ENCODE results near the gene HIPK3. TPM values are rescaled to one million over a fixed set of nuclear protein-coding genes. Genes with fewer than 3 reads are reported as not detected.

Gene HIPK3
- polyA plus RNA-seq, 4 donors = 45.7 to 51.3 (median 48.5) TPM

DNA sequence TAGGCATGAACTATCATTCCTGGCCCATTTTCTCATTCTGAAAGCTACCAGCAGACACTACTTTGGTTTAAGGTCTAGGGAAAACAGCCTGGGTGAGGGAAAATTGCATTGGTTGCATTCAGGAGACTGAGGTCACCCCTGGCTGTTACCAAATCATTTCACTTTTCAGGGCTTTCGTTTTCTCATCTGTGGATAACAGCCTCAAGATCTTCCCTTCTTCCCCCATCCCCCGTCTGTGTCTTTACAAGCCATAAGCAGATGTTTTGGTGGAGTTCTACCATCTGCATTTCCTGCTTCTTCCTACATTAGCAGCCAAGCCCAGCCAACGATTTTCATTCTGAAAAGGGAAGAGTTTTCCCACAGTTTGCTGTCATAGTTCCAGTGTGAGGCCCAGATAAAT, 130.4 kb downstream of the HIPK3 start:
- no peak for DNase-seq (ENCODE audit: low read depth in 4 of 4, low spot score in 2 of 4)

DNA sequence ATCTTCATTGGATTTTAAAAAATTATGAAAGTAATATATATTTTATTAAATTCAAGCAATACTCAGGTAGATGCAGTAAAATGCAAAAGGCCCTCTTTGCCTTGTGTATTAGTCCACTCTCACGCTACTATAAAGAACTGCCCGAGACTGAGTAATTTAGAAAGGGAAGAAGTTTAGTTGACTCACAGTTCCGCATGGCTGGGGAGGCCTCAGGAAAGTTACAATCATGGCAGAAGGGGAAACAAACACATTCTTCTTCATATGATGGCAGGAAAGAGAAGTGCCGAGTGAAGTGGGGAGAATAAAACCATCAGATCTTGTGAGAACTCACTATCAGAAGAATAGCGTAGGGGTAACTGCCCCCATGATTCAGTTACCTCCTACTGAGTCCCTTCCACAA, 130.8 kb downstream of the HIPK3 start:
- no peak for DNase-seq (ENCODE audit: low read depth in 4 of 4, low spot score in 2 of 4)

DNA sequence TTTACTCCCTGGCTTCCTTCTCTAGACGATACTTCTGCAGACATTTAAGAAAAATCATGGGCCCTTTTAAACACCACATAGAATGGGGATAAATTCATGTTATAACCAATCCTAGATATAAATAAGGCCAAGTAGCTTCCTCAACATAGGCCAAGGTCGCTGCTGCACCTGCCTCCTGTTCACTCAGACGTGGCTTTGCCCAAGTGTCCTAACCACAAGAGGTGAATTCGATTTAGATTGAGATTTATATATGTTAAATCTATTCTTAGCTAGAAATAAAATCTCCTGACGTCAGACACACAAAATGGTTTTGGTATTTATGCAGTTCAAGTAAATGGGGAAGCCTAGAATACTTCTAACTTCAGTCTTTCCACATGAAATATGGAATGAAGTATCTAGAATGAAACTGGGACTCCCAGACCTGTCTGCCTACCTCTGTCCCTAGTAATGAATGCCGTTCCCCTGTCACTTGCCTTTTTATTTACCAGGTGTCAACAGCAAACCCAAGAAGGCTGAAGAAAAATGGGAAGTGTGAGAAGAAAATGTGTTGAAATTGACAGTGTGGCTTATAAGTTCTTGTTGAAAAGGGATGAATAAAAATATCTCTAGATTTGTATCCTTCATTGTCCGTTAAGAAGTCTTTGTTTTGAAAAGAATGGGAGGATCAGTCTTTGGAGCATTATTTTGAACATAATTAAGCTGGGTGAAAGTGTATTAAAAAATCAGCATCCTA, 131.8 kb downstream of the HIPK3 start:
- DNase-seq (ENCODE audit: low read depth in 4 of 4, low spot score in 2 of 4) = no peak

DNA sequence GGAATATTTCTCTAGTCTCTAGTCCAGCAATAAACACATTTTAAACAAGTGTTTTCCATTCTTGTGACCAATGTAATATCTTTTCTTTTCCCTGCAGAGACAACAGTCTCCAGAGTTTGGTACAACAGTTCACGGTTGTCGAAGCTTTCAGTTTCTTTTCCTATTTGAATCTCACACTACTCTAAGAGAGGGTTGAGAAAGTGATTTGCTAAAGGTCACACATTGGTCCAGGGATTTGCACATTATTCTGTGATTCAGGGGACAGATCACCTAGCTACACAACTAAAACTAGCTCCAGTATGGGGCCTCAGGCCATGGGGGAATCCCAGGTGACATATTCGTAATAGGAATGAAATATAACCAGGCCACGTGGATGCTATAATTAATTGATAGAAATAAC, 132.5 kb downstream of the HIPK3 start:
- no peak for DNase-seq (ENCODE audit: low read depth in 4 of 4, low spot score in 2 of 4)

DNA sequence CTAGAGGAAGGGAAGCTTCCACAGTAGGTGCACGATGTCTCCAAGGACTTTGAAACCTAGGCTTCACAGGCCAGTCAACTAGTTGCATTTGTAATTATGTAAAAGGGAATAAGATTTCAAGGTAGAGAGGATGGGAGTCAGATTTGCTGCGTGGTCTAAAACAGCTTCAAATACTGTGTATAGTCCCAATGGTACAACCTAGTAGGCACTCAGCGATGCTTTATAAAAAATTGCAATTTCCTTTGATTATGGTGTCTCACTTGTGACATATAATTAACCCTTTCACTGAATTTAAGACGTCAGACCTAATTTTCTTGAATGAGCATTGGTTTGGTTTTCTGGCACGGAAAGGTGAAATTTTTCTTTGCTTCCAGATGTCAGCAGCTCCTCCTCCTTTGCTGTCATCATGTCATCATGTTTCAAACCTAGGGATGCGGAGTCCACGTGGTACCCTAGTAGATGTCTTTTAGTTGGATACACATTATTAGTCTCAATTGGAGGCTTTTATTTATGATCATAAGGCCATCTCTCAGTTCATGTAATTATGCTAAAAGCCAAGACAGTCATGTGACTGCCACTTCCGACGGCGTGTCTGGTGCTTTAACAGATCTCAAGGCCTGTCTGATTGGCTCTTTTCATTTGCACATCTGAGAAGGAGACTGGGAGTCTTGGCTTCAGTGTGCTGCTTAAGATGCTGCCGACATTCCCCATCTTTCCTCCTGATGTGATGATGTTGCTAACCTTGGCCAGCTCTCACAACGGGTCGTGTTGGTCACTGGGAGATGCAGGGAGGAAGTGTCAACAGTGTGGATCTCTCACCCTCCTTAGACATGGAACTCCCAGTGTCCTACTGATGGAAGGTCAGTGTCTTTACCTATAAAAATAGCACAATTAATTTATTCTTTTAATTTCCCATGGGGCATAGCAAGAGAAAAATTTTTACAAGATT, 134.0 kb downstream of the HIPK3 start:
- no peak for DNase-seq (ENCODE audit: low read depth in 4 of 4, low spot score in 2 of 4)

DNA sequence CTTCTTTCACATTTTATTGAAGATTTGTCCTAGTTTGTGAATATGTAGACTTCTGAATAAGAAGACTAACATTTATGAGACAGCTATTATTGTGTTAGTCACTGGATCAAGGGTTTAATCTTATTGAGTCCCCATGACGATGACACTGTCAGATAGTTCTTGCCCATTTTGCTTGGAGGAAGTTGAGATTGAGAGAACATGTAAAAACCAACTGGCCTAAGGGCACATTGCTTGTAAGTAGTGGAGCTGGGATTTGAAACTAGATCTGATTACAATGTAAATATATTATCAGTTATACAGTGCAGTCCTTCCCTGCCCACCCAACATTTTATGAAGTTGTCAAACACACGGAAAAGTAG, 134.7 kb downstream of the HIPK3 start:
- DNase-seq (ENCODE audit: low read depth in 4 of 4, low spot score in 2 of 4) = no peak

DNA sequence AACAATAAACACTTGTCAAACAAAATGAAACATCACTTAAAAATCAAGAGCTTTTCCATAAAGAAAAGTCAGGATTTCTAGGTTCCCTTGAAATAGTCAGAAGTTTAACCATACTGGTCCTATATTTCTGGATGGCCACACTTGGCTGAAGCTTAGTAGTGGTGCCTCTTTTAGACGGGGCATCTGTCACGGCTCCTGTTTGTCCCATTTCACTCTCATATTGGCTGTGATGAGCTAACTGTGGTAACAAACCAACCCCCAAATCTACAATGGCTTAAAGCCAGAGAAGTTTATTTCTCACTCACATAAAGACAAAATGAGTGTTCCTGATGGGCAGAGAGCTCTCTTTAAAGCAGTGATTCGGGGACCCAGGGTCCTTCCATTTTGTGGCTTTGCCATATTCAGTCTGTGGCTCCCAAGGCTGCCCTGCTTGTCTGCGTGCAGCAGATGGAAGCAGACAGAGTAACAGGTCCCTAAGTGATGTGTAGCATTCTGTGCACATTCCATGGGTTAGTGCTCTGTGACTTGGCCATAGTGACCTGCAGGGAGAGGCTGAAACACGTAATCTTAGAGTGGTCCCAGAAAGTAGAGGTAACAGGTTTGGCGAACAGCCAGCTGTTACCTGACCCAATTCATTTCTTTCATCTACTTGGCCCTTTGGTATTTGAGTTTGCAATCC, 137.4 kb downstream of the HIPK3 start:
- no peak for DNase-seq (ENCODE audit: low read depth in 4 of 4, low spot score in 2 of 4)

DNA sequence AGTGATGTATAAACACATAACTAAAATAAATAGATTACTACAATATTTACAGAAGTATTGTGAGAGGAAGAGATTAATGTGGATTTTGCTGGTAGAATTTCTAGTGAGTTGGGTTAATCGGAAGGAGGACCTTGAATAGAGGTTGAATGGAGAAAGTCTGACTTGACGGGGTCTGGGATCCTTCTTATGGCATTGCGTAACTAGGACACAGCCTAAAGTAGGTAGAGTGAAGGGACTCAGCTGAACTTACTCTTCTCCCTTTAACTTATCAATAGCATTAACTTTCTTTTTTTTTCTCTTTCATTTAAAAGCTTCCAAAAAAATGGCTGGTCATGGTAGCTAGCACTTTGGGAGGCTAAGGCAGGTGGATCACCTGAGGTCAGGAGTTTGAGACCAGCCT, 139.2 kb downstream of the HIPK3 start:
- DNase-seq (ENCODE audit: low read depth in 4 of 4, low spot score in 2 of 4) = no peak

DNA sequence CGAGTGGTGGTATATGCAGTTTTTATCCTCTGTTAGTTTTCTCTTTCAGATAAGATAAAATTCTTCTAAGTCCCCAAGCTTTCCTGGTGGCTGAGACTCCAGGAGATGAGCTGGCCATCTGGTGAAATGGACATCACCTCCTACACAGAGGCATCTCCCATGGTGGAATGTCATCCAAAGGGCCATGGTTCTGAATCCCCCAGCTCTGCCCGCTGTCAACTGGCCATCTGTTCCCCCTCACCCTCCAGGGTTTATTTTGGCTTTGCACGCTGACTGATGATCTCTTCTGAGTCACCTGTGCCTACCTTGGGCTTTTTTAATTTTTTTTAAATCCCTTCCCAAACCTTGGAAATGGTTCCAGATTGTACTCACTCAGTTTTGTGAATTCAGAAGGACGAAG, 142.2 kb downstream of the HIPK3 start:
- no peak for DNase-seq (ENCODE audit: low read depth in 4 of 4, low spot score in 2 of 4)

DNA sequence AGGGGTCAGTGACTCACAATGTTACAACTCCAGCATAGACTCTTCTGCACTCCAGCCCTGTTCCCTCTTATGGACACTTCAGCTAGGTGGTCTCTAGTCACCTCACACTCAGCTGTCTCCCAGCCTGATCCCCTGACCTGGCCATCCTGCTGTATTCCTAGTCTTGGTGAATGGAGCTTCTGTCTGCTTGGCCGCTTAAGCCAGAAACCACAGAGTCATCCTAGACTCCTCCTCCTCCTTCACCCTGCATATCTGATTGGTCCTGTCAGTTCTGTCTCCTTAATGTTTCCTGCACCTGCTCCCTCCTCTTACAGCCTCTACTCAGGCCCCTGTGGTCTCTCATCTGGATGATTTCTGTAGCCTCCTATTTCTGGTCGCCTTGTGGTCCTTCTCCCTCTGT, 144.9 kb downstream of the HIPK3 start:
- DNase-seq (ENCODE audit: low read depth in 4 of 4, low spot score in 2 of 4) = no peak

DNA sequence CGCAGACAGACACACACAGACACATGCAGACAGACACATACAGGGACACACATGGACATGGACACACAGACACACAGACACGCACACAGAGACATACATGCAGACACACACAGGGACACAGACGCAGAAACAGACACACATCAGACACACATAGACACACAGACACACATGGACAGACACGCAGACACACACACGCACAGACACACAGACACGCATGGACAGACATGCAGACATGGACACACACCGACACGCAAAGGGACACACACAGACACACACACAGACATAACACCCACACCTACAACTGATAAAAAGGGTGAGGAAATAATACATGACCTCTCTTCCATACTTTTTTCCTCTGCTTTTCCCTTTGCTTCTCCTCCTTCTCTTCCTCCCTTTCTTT, 146.2 kb downstream of the HIPK3 start:
- DNase-seq (ENCODE audit: low read depth in 4 of 4, low spot score in 2 of 4) = no peak

DNA sequence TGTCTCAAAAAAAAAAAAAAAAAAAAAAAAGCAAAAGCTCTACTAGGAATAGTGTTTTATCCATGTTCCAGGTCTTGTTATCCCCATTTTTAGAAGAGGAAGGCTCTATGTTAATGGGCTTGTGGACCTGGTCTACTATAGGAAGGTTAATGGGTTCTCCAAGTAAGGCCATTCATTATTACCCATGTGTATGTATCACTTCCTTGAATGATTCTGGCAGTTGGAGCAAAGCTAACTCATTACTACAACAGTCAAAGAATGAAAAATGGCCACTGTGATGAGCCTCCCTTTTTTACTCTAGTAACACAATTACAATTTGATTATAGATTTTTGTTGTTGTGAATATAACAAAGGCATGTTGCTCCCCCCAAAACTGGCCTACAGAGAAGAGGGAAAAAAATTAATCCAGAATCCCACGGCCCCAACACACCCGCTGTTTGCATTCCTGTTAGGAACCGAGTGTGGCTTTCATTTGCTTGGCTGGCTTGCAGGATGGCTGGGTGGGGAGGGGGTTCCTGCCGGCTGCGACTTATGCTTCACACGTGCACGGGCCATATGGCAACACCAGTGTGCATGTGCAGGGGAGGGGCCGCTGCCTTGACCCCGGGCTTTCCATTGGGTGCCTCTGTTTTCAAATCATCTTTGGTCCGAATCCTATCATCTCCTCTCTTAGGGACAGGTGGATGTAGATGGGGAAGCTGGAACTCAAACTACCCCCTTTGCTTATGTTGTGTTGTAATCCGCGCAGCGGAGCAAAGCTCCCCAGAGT, 148.8 kb downstream of the HIPK3 start:
- DNase-seq (ENCODE audit: low read depth in 4 of 4, low spot score in 2 of 4) = no peak

Other genes with a start within 250 kb of the HIPK3 start
- gene DEPDC7, start 241.5 kb upstream of the HIPK3 start, polyA plus RNA-seq (ENCODE audit: insufficient read length in 4 of 4) = 1 to 10 TPM; 5.9 to 7.3 (median 6.5) TPM
- 10 to 100 TPM in 2 of 4 donors, 1 to 10 TPM in 2; 8.5 to 14.1 (median 11.7) TPM for gene TCP11L1, start 217.8 kb upstream of the HIPK3 start, polyA plus RNA-seq (ENCODE audit: insufficient read length in 4 of 4)
- gene CSTF3, start 95.9 kb upstream of the HIPK3 start, polyA plus RNA-seq (ENCODE audit: insufficient read length in 4 of 4) = 10 to 100 TPM; 56.0 to 72.1 (median 58.0) TPM
- 1 to 10 TPM; 1.2 to 2.1 (median 1.5) TPM for gene KIAA1549L, start 118.7 kb downstream of the HIPK3 start, polyA plus RNA-seq (ENCODE audit: insufficient read length in 4 of 4)